OCI-LY7 (cell line): Measurements from ENCODE around the gene EMP1.

ENCODE experiments used
- CTCF ChIP-seq: fragments of 200-600 bp; sonication (generic); conservative IDR thresholded peaks from 2 replicates; pipeline ENCODE4 v1.5.1; 2014; ENCODE audit warnings: mild to moderate bottlenecking, antibody characterized with exemption, low read length, moderate library complexity, mixed read lengths
- EZH2phosphoT487 ChIP-seq: fragments of 200-600 bp; sonication (generic); IDR thresholded peaks from 2 replicates; pipeline ENCODE4 v1.6.1; 2018; ENCODE audit warnings: low read depth, borderline replicate concordance, mild to moderate bottlenecking, mixed run types, antibody characterized with exemption, low read length, moderate library complexity, mixed read lengths

- TF ChIP-seq CTCF (no peak), EZH2phosphoT487 (no peak)
Observed at GRCh38 chr12:13177906-13178305, 18.6 kb upstream of the EMP1 start.
